A549 (cell line): Measurements from ENCODE around the gene PRICKLE1. TPM values are rescaled to one million over a fixed set of nuclear protein-coding genes. Genes with fewer than 3 reads are reported as not detected.

Source experiments
- ATAC-seq, 2 experiments: fragments of 200-7000 bp in 1 of 2; fragments of >200 bp in 1 of 2; cut with Nextera tagmentation in 1 of 2; cut with Tn5 transposase in 1 of 2; 3 replicates each; pipeline versions ENCODE4 v1.8.0 to v1.9.1; 2018 to 2020; ENCODE audit warnings: mild to moderate bottlenecking in 1 of 2, moderate library complexity in 1 of 2
- CTCF ChIA-PET: fragments of 300-600 bp; sonication (Branson Sonifier 250); formaldehyde crosslinking; extraction: SDS; loops from one replicate; lab custom pipeline; 2021; ENCODE audit warnings: antibody characterized with exemption, inconsistent platforms; lab: Yijun Ruan, JAX
- POLR2A ChIA-PET: fragments of 350-600 bp; formaldehyde crosslinking; extraction: SDS; loops from one replicate; lab custom pipeline; 2021; ENCODE audit warnings: antibody characterized with exemption, inconsistent platforms; lab: Yijun Ruan, JAX
- DNase-seq, 2 experiments: peaks; one replicate each; pipeline versions ENCODE4 v3.0.0 to v3.0.0-alpha.2; 2011 to 2016; ENCODE audit warnings: low read depth in 1 of 2, low spot score in 1 of 2
- FAIRE-seq: peaks from 2 replicates; lab custom pipeline; 2011; peaks lifted over from hg19 to GRCh38; lab: Jason Lieb, UNC
- H3K27ac ChIP-seq, 2 experiments: fragments of >200 bp; sonication (Bioruptor Twin); formaldehyde crosslinking; 3 replicates each; pipeline ENCODE4 v1.5.1; 2016 to 2017
- H3K4me1 ChIP-seq: fragments of >200 bp; sonication (Bioruptor Twin); formaldehyde crosslinking; 3 replicates; pipeline ENCODE4 v1.6.1; 2016
- H3K4me2 ChIP-seq: fragments of >200 bp; sonication (Bioruptor Twin); formaldehyde crosslinking; 3 replicates; pipeline ENCODE4 v1.6.1; 2016
- H3K4me3 ChIP-seq: fragments of >200 bp; sonication (Bioruptor Twin); formaldehyde crosslinking; 3 replicates; pipeline ENCODE4 v1.5.1; 2016
- H3K9me3 ChIP-seq: fragments of >200 bp; sonication (Bioruptor Twin); formaldehyde crosslinking; 3 replicates; pipeline ENCODE4 v1.6.1; 2016
- BHLHE40 ChIP-seq: IDR thresholded peaks from 2 replicates; pipeline ENCODE4 v1.6.1; 2012; ENCODE audit warnings: low read depth, low read length, inconsistent platforms
- CBX2 ChIP-seq: fragments of 200-600 bp; sonication (generic); IDR thresholded peaks from 2 replicates; pipeline ENCODE4 v1.6.1; 2016; ENCODE audit warnings: low read depth, mild to moderate bottlenecking, borderline replicate concordance
- EHF ChIP-seq: fragments of 250-450 bp; sonication (Bioruptor Pico); IDR thresholded peaks from 2 replicates; pipeline ENCODE4 v1.5.0; 2020; ENCODE audit warnings: mild to moderate bottlenecking
- GATA3 ChIP-seq: IDR thresholded peaks from 2 replicates; pipeline ENCODE4 v1.6.1; 2012; ENCODE audit warnings: borderline replicate concordance
- HOXB5 ChIP-seq: fragments of 250-450 bp; sonication (Bioruptor Pico); IDR thresholded peaks from 2 replicates; pipeline ENCODE4 v1.5.0; 2020; ENCODE audit warnings: mild to moderate bottlenecking, moderate library complexity
- JUN ChIP-seq, 2 experiments: fragments of >200 bp; sonication (Bioruptor Twin); formaldehyde crosslinking; IDR thresholded peaks; 2 replicates in 1 of 2; 3 replicates in 1 of 2; pipeline ENCODE4 v1.6.1; 2016 to 2017
- JUNB ChIP-seq: fragments of >200 bp; sonication (Bioruptor Twin); formaldehyde crosslinking; IDR thresholded peaks from 2 replicates; pipeline ENCODE4 v1.6.1; 2016
- KDM1A ChIP-seq: fragments of 200-600 bp; sonication (generic); IDR thresholded peaks from 2 replicates; pipeline ENCODE4 v1.6.1; 2016; ENCODE audit warnings: low read depth, mild to moderate bottlenecking
- MYC ChIP-seq: IDR thresholded peaks from 2 replicates; pipeline ENCODE4 v1.6.1; 2012; ENCODE audit warnings: mild to moderate bottlenecking, inconsistent platforms, low read length, improper control_type of control experiment, borderline replicate concordance
- POLR2AphosphoS2 ChIP-seq: conservative IDR thresholded peaks from 2 replicates; pipeline ENCODE4 v1.6.1; 2012; ENCODE audit warnings: low read length, improper control_type of control experiment, inconsistent platforms
- RARB ChIP-seq: fragments of 250-450 bp; sonication (Bioruptor Pico); IDR thresholded peaks from 2 replicates; pipeline ENCODE4 v1.8.0; 2021; ENCODE audit warnings: mild to moderate bottlenecking, moderate library complexity
- TP53 ChIP-seq: fragments of 250-450 bp; sonication (Bioruptor Pico); IDR thresholded peaks from 2 replicates; pipeline ENCODE4 v1.5.0; 2021; ENCODE audit warnings: mild to moderate bottlenecking, moderate library complexity
- ZFP36 ChIP-seq: fragments of 450-650 bp; IDR thresholded peaks from 2 replicates; pipeline ENCODE4 v1.6.1; 2014; ENCODE audit warnings: borderline replicate concordance; ENCODE audit not compliant: partially characterized antibody
- polyA plus RNA-seq, 4 experiments: library from polyadenylated mRNA; depleted of rRNA in 3 of 4; stranded (reverse); fragments of >200 nt; fragmentation: RNase III in 1 of 4; extraction: RNeasy Plus Mini Kit Qiagen cat#74134 plus additional on column Dnase treatment in 1 of 4; gene quantifications; 2 replicates in 3 of 4; 3 replicates in 1 of 4; pipeline ENCODE4 v1.2.3, GENCODE V29; 2011 to 2017
- TF ChIP-seq, protein P1 (sequence below): fragments of 250-450 bp; sonication (Bioruptor Pico); IDR thresholded peaks from 2 replicates; pipeline ENCODE4 v1.5.0; 2020; ENCODE audit warnings: low read depth, mild to moderate bottlenecking, moderate library complexity
- TF ChIP-seq, protein P2 (sequence below): fragments of 450-650 bp; IDR thresholded peaks from 2 replicates; pipeline ENCODE4 v1.6.1; 2014; ENCODE audit warnings: antibody characterized with exemption
- TF ChIP-seq, protein P3 (sequence below): fragments of 250-450 bp; sonication (Bioruptor Pico); IDR thresholded peaks from 2 replicates; pipeline ENCODE4 v1.5.0; 2021; ENCODE audit warnings: mild to moderate bottlenecking, moderate library complexity, borderline replicate concordance
- TF ChIP-seq, protein P4 (sequence below): fragments of 200-600 bp; sonication (generic); IDR thresholded peaks from 2 replicates; pipeline ENCODE4 v1.6.1; 2016; ENCODE audit warnings: antibody characterized with exemption, mild to moderate bottlenecking, moderate library complexity
- TF ChIP-seq, protein P5 (sequence below): IDR thresholded peaks from 2 replicates; pipeline ENCODE4 v1.6.1; 2012; ENCODE audit warnings: low read depth, borderline replicate concordance
- TF ChIP-seq, protein P6 (sequence below): fragments of >200 bp; sonication (Bioruptor Twin); formaldehyde crosslinking; IDR thresholded peaks from 3 replicates; pipeline ENCODE4 v1.6.1; 2016

PRICKLE1 gene
- polyA plus RNA-seq, 2 of the 4 experiments (the other 2 are of a cell fraction), result 1.5 to 1.8 TPM

DNA sequence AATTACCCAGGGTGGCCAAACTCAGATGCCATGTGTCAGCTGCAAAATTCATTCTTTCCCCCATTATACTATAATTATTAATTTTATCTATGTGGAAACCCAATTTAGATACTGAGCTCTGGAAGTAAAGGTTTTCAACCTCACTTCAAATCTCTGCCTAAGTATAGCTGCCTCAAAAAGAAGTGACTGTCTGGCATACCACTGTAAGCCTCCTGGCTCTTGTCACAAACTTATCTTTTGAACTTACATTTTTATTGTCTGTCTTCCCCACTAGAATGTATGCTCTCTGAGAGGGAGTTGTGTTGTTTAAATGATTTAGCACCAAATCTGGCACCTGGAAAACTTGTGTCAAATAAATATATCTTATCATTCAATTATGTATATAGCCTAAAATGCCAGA, 16.1 kb upstream of the PRICKLE1 start:
- Histone ChIP-seq H3K27ac (no peak overlapping the region), H3K4me3 (no peak overlapping the region), H3K9me3 (no peaks in the 10 kb centered on the region), H3K4me2 (no peak overlapping the region), H3K4me1 (peaks cover 5% of the 10 kb centered on the region; the same call in 1 of the 3 replicates)
- ChIA-PET CTCF (no interaction called here), POLR2A (no interaction called here)
- no peak for TF ChIP-seq JUN (IDR thresholded peaks at IDR 0.05)
- no peak for TF ChIP-seq BHLHE40
- TF ChIP-seq RARB (CRISPR knock-in tag), result no peak
- TF ChIP-seq HOXB5 (CRISPR knock-in tag), result no peak
- TF ChIP-seq, protein P1, sequence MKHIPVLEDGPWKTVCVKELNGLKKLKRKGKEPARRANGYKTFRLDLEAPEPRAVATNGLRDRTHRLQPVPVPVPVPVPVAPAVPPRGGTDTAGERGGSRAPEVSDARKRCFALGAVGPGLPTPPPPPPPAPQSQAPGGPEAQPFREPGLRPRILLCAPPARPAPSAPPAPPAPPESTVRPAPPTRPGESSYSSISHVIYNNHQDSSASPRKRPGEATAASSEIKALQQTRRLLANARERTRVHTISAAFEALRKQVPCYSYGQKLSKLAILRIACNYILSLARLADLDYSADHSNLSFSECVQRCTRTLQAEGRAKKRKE (CRISPR knock-in tag), result no peak
- no peak for TF ChIP-seq POLR2AphosphoS2
- no peak for TF ChIP-seq TP53 (CRISPR knock-in tag)
- TF ChIP-seq, protein P2, sequence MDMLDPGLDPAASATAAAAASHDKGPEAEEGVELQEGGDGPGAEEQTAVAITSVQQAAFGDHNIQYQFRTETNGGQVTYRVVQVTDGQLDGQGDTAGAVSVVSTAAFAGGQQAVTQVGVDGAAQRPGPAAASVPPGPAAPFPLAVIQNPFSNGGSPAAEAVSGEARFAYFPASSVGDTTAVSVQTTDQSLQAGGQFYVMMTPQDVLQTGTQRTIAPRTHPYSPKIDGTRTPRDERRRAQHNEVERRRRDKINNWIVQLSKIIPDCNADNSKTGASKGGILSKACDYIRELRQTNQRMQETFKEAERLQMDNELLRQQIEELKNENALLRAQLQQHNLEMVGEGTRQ, result no peak
- TF ChIP-seq MYC, result no peak
- TF ChIP-seq, protein P3, sequence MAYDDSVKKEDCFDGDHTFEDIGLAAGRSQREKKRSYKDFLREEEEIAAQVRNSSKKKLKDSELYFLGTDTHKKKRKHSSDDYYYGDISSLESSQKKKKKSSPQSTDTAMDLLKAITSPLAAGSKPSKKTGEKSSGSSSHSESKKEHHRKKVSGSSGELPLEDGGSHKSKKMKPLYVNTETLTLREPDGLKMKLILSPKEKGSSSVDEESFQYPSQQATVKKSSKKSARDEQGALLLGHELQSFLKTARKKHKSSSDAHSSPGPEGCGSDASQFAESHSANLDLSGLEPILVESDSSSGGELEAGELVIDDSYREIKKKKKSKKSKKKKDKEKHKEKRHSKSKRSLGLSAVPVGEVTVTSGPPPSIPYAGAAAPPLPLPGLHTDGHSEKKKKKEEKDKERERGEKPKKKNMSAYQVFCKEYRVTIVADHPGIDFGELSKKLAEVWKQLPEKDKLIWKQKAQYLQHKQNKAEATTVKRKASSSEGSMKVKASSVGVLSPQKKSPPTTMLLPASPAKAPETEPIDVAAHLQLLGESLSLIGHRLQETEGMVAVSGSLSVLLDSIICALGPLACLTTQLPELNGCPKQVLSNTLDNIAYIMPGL, result no peak
- TF ChIP-seq EHF (CRISPR knock-in tag), result no peak
- no peak for TF ChIP-seq ZFP36
- TF ChIP-seq CBX2, result no peak
- TF ChIP-seq KDM1A, result no peak
- TF ChIP-seq JUNB, result no peak
- TF ChIP-seq, protein P4, sequence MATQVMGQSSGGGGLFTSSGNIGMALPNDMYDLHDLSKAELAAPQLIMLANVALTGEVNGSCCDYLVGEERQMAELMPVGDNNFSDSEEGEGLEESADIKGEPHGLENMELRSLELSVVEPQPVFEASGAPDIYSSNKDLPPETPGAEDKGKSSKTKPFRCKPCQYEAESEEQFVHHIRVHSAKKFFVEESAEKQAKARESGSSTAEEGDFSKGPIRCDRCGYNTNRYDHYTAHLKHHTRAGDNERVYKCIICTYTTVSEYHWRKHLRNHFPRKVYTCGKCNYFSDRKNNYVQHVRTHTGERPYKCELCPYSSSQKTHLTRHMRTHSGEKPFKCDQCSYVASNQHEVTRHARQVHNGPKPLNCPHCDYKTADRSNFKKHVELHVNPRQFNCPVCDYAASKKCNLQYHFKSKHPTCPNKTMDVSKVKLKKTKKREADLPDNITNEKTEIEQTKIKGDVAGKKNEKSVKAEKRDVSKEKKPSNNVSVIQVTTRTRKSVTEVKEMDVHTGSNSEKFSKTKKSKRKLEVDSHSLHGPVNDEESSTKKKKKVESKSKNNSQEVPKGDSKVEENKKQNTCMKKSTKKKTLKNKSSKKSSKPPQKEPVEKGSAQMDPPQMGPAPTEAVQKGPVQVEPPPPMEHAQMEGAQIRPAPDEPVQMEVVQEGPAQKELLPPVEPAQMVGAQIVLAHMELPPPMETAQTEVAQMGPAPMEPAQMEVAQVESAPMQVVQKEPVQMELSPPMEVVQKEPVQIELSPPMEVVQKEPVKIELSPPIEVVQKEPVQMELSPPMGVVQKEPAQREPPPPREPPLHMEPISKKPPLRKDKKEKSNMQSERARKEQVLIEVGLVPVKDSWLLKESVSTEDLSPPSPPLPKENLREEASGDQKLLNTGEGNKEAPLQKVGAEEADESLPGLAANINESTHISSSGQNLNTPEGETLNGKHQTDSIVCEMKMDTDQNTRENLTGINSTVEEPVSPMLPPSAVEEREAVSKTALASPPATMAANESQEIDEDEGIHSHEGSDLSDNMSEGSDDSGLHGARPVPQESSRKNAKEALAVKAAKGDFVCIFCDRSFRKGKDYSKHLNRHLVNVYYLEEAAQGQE, result no peak
- TF ChIP-seq, protein P5, sequence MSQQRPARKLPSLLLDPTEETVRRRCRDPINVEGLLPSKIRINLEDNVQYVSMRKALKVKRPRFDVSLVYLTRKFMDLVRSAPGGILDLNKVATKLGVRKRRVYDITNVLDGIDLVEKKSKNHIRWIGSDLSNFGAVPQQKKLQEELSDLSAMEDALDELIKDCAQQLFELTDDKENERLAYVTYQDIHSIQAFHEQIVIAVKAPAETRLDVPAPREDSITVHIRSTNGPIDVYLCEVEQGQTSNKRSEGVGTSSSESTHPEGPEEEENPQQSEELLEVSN, result no peak
- TF ChIP-seq, protein P6, sequence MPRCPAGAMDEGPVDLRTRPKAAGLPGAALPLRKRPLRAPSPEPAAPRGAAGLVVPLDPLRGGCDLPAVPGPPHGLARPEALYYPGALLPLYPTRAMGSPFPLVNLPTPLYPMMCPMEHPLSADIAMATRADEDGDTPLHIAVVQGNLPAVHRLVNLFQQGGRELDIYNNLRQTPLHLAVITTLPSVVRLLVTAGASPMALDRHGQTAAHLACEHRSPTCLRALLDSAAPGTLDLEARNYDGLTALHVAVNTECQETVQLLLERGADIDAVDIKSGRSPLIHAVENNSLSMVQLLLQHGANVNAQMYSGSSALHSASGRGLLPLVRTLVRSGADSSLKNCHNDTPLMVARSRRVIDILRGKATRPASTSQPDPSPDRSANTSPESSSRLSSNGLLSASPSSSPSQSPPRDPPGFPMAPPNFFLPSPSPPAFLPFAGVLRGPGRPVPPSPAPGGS, result no peak
- TF ChIP-seq GATA3, result no peak
- no peak for ATAC-seq
- no peak for FAIRE-seq
- DNase-seq, result no peak
